Measurements from ENCODE around the gene TBX21.

Gene TBX21

GRCh38 chr17:47742319-47743181 is 9.5 kb downstream of the TBX21 start:
- peak; percentile 10; the same call in 1 of the 2 replicates for TF ChIP-seq CTCF (conservative IDR thresholded peaks at IDR 0.05; ENCODE audit: low read length)
- DNase-seq (ENCODE audit: low read depth): no peak
- no peak overlapping the region for H3K4me3 ChIP-seq (ENCODE audit: low read length)

GRCh38 chr17:47744168-47745036 is 11.4 kb downstream of the TBX21 start:
- no peak for DNase-seq (ENCODE audit: low read depth)
- no peak for TF ChIP-seq CTCF (conservative IDR thresholded peaks at IDR 0.05; ENCODE audit: low read length)
- no peak overlapping the region for H3K4me3 ChIP-seq (ENCODE audit: low read length)

DNA sequence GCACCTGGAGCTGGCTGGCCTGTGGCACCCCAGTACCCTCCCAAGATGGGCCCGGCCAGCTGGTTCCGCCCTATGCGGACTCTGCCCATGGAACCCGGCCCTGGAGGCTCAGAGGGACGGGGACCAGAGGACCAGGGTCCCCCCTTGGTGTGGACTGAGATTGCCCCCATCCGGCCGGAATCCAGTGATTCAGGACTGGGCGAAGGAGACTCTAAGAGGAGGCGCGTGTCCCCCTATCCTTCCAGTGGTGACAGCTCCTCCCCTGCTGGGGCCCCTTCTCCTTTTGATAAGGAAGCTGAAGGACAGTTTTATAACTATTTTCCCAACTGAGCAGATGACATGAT is 12.0 kb downstream of the TBX21 start:
- TF ChIP-seq CTCF (conservative IDR thresholded peaks at IDR 0.05; ENCODE audit: low read length): no peak
- no peak for DNase-seq (ENCODE audit: low read depth)
- no peak overlapping the region for H3K4me3 ChIP-seq (ENCODE audit: low read length)

DNA sequence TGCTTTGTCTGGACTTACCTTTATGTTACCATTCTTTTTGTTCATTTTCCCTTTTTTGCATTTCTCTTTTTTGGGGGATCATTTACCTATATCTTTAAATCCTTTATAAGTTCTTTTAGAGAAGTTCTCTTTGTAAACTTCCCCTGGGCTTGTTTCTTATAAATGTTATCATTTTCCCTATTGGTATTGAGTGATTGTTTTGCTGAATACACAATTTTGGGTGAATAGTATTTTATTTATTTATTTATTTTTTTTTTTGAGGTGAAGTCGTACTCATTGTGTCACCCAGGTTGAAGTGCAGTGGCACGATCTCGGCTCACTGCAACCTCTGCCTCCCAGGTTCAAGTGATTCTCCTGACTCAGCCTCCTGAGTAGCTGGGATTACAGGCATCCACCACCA is 18.4 kb downstream of the TBX21 start:
- no peak for TF ChIP-seq CTCF (conservative IDR thresholded peaks at IDR 0.05; ENCODE audit: low read length)
- DNase-seq (ENCODE audit: low read depth): no peak
- H3K4me3 ChIP-seq (ENCODE audit: low read length): no peak overlapping the region

DNA sequence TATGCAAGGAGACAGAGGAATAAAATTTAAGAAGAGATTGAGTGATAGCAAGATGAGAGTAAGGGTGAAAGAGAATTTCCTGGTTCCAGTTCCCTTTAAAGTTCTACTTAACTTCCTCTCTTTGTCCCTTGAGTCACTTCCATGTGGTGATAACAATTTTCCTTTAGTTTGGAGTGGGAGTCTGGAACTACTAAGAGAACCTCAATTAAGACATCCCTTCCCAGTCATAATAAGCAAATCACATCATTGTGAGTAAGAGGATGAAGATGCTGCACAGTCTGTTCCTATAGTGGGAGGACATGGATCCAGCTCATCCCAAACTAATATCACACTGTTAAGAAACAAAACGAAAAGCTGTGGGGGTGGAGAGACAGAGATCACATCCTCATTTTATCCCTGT is 24.4 kb downstream of the TBX21 start:
- H3K4me3 ChIP-seq (ENCODE audit: low read length): no peak overlapping the region
- TF ChIP-seq CTCF (conservative IDR thresholded peaks at IDR 0.05; ENCODE audit: low read length): no peak
- no peak for DNase-seq (ENCODE audit: low read depth)

- TF ChIP-seq CTCF (conservative IDR thresholded peaks at IDR 0.05; ENCODE audit: low read length): no peak
- no peak for DNase-seq (ENCODE audit: low read depth)
- H3K4me3 ChIP-seq (ENCODE audit: low read length): no peak overlapping the region
These were observed 27.5 kb downstream of the TBX21 start for GRCh38 chr17:47760409-47761140.

Data from AG10803 (cell line).